ENCODE results near the gene CERS2. TPM values are rescaled to one million over a fixed set of nuclear protein-coding genes. Genes with fewer than 3 reads are reported as not detected.

Gene CERS2
- total RNA-seq, 1 donor from 2014 or later, result 76.0 TPM

DNA sequence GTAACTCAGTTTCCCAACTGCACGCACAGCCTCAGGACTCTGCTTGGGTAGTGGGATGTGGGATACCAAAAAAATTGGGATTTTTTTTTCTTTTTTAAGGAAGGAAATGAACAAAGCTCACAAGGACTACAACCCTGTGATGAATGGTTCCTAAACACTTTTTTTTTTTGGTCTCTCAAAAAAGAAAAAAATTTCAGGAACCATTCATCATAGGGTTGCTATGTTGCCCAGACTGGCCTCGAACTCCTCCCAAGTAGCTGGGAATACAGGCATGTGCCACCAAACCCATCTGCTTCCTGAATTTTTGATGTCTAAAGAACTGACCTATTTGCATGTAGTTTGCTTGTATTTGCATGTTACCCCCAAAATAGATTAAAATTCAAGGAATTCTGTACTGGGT lies 25.3 kb upstream of the CERS2 start:
- no peak for DNase-seq (ENCODE audit: low spot score)
- intact Hi-C loops (cut with DNase I), result loop anchor here (10.0 kb wide), 1 partner anchor 535 kb away; no protein-coding TSS in a partner anchor

DNA sequence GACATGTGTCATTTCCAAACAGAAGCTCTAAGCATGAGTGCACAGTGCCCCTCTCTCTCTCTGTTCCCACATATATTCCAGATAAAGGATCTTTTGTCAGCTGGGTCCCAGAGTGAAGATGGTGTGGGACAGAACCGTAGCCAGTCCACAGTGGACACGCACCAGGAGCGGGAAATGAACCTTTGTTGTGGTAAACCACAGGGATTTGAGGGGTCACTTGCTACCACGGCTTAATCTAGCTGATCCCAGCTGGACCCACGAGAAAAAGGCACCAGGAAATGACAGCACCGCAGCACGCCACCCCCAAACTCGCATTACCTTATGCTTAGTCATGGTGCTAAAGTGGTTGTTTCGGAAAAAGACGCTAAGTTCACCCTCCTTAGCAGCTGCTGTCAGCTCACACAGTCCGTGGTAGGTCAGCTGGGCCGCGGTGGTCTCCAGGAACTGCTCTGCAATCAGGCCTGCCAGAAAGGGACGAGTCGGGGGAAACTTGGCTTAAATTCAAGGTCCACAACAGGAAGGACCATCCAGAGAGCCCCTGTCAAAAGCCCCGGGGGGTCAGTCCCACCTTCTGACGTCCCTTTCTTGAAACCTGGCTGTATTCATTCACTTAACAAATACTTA lies 24.5 kb upstream of the CERS2 start:
- DNase-seq (ENCODE audit: low spot score), result no peak
- intact Hi-C loops (cut with DNase I), result loop anchor here (10.0 kb wide), 1 partner anchor 534 kb away; no protein-coding TSS in a partner anchor

- intact Hi-C loops (cut with DNase I), result loop anchor here (10.0 kb wide), 1 partner anchor 533 kb away; no protein-coding TSS in a partner anchor
- no peak for DNase-seq (ENCODE audit: low spot score)
These were observed 23.3 kb upstream of the CERS2 start for GRCh38 chr1:150997949-150998348.

DNA sequence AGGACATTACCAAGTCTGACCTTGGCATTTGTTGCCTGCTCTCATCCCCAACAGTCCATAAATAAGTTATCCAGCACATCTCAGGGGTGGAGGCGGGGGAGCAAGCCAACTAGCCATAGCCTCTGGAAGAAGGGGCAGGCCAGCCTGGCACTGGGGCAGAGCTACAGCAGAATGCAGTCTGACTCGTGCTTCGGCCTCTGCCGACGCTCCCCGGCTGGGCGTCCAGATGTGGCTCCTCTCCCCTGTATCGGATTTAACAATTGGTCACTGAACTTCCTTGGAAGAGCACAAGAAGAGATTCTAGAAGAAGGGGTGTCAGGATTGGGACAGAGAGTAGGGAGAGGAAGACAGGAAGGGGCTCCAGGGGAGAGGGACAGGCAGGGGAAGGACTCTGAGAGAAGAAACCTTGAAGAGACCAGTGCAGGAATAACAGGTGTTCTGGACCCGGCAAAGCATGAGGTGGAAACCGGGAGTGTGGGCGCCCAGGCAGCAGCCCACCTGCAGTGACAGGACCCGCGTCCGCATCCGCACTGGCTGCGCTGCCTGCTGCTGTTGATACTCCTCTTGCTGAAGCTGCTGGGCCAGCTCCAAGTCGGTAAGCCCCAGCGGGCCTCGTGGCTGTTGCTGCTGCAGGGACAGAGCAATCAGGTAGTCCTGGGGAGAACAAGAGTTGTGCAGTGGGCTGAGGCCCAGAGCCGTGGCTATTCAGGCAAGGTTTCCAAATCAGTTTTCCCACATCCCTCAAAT lies 22.7 kb upstream of the CERS2 start:
- DNase-seq (ENCODE audit: low spot score), result no peak
- intact Hi-C loops (cut with DNase I), result loop anchor here (10.0 kb wide), 1 partner anchor 532 kb away; no protein-coding TSS in a partner anchor

- intact Hi-C loops (cut with DNase I), result loop anchor here (10.0 kb wide), 1 partner anchor 531 kb away; no protein-coding TSS in a partner anchor
- no peak for DNase-seq (ENCODE audit: low spot score)
These were observed 21.3 kb upstream of the CERS2 start for GRCh38 chr1:150995896-150996295.

DNA sequence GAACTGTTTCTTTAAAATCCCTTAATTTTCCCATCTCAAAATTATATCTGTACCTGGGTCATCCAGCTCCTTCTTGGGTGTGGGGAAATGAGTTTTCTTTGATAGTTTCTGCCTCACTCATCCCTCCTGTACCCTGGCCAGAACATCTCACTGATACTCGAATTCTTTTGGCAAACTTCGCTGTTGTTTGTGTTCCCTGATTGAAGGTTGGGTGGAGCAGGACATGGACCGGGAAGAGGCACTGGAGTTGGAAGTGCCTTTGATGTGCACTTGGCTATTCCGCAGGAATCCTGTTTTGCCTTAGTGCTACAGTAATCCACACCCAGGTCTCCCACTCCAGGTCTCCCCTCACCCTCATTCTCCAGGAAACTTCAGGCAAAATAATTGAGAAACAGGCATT lies 20.8 kb upstream of the CERS2 start:
- intact Hi-C loops (cut with DNase I), result loop anchor here (10.0 kb wide), 1 partner anchor 531 kb away; no protein-coding TSS in a partner anchor

GRCh38 chr1:150994248-150994647 lies 19.6 kb upstream of the CERS2 start:
- intact Hi-C loops (cut with DNase I), result loop anchor here (10.0 kb wide), 1 partner anchor 529 kb away; no protein-coding TSS in a partner anchor
- no peak for DNase-seq (ENCODE audit: low spot score)

More for the DNA sequence above, 20.8 kb upstream of the CERS2 start:
- DNase-seq (ENCODE audit: low spot score), result no peak

DNA sequence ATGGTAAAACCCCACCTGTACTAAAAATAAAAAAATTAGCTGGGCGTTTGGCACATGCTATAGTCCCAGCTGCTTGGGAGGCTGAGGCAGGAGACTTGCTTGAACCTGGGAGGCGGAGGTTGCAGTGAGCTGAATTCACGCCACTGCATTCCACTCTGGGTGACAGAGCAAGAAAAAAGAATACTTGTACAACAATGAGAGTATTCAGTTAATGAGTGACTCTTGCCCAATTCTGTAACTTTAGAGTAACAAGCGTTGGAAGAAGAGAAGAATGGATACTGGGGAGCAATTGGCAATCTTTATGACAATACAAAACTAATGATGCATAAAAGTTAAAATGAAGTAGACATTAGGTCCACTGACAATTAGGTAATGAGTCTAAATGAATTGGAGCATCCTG lies 18.0 kb upstream of the CERS2 start:
- intact Hi-C loops (cut with DNase I), result loop anchor here (10.0 kb wide), 1 partner anchor 528 kb away; no protein-coding TSS in a partner anchor
- DNase-seq (ENCODE audit: low spot score), result no peak

- intact Hi-C loops (cut with DNase I), result no loop called here
- no peak for DNase-seq (ENCODE audit: low spot score)
These were observed 13.3 kb upstream of the CERS2 start for GRCh38 chr1:150987924-150988323.

DNA sequence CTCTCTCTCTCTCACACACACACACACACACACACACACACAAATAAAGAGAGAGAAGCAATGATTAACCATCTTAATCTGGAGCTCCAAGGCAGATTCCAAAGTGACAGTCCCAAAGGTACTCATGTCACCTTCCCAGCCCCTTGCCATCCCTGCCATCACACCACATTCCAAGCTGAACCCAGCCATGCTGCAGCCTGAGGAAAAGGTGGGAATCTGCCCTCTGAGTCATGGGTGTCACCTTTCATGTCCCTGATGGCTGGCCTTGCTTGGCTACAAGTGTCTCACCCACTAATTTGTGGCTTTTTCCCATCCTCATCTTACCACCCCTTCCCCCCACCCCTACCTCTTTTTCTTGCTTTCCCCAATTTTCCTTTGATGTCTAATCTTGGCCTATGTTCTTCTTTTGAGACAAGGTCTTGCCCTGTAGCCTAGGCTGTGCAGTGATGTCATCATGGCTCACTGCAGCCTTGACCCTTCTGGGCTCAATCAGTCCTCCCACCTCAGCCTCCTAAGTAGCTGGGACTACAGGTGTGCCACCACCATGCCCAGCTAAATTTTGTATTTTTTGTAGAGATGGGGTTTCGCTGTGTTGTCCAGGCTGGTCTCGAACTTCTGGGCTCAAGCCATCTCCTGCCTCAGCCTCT lies 10.7 kb upstream of the CERS2 start:
- no peak for DNase-seq (ENCODE audit: low spot score)
- intact Hi-C loops (cut with DNase I), result no loop called here

GRCh38 chr1:150981805-150982712 lies 7.4 kb upstream of the CERS2 start, which contains the start of gene ANXA9:
Gene ANXA9 (plus strand): TSS chr1:150982292. CDS start chr1:150983106, 814 bp downstream.
- intact Hi-C loops (cut with DNase I), result no loop called here
- DNase-seq (ENCODE audit: low spot score), result no peak

DNA sequence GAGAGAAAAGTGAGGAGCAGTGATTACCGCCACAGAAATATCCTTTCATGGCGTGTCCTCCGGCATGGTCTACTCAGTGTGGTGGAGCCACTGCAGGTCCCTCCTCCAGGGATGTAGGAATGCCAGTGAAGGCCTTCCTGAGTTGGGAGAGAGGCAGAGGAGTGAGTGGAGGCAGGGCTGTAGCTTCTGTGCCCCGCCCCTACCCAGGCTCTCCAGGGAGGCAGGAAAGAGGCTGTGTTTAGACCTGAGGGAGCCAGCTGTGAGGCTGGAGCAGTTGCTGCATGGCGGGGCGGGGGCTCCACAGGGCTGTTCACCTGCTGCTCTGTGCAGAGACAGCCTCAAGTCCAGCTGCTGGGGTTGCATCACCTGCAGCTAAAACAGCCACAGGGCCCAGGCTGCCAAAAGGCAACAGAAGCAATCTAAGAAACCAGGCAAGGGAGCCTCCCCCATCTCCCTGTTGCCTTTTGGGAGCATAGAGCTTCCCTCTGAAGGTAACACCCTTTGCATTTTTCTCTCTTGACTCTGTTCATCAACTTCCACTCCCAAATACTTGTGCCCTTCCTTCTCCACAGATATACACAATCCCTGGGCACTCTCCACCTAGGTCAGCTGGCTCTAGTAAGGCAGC lies 6.7 kb upstream of the CERS2 start:
- no peak for DNase-seq (ENCODE audit: low spot score)
- intact Hi-C loops (cut with DNase I), result no loop called here

DNA sequence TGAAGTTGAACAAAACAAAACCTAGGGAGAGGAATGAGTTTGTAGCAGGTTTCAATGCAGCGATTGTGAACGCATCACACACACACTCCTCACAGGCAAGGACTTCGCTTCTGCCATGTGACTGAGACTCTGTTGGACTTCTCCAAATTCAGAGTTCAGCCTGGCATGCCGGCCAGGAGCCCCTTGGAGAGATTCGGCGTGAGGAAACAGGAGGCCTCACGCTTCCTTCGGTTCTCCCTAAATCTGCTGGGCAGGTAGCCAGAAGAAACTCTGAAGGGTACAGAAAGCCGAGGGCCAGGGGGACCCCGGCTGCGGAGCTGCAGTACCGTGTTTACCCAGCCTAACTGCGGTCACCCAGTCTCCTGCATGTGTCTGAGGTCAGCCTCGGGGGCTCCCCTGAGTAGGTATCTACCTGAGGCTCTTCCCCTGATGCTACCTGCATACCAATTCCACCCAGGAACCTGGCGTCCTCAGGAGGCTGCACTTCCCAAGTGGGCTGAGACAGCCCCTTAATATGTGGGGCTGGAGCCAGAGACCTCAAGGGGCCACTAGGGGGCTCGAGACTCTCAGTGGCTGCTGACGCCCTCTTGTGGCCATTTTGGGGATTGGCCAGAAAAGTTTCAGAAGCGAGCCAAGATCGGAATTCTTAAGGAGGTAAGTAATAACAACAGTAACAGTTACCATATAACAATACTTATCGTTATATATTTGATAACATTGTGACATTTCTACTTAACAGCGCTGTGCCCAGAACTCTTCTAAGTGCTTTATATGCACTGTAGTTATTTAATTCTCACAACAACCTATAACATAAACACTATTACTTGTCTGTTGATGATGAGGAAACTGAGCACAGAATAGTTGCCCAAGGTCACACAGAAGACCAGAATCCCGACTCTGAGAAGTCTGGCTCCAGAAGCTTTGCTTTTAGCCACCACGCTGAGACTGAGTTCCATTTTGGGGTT lies 4.7 kb upstream of the CERS2 start:
- DNase-seq (ENCODE audit: low spot score), result peak; percentile 88
- intact Hi-C loops (cut with DNase I), result loop anchor here (2.0 kb wide), 1 partner anchor 27 kb away; the partner anchor contains the start of gene MINDY1

DNA sequence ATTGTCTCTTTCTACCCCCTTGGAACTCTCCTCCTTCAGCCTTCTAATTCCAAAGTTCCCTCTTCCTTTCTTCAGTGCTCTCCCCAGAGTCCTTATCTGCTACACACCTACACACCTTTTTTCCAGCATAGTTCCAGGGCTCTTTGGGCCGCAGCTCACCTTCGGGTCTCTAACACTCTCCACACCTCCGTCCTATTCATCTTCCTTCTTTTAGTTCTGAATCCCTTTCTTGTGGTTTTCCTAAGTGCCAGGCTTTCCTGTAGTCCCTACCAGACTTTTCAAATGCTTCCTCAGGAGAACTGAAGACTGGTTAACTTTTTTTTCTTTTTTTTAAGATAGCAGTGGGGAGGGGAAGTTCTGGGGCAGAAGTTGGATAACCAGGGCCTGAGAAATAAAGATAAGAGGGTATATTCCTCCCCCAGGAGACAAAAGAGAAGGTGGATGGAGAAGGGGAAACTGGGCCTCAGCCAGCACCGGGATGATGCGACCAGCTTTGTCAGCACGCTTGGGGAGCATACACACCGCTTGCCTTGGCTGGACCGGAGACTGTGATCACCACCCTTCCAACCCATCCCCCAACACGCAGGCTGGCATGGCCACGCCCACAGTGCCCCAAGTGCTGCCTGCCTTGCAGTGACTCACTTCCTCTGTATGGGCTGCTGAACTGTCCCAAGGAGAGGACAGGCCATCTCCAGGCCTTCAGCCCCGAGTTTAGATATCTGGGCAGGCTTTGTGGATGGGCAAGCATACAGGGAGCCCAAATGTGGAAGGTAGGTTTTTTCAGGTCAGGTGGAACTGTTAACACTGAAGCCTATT lies 2.5 kb upstream of the CERS2 start:
- DNase-seq (ENCODE audit: low spot score), result peak; percentile 94
- intact Hi-C loops (cut with DNase I), result no loop called here

GRCh38 chr1:150976401-150976821 lies 1.8 kb upstream of the CERS2 start:
- no peak for DNase-seq (ENCODE audit: low spot score)
- intact Hi-C loops (cut with DNase I), result no loop called here

GRCh38 chr1:150973836-150974579 lies 627 bp downstream of the CERS2 start:
- DNase-seq (ENCODE audit: low spot score), result peak; percentile 80
- intact Hi-C loops (cut with DNase I), result loop anchor here (2.0 to 5.0 kb wide), 2 partner anchors 47 to 97 kb away; partner anchors contain the start of genes ARNT and SETDB1
